Body of pancreas (tissue), 4 donors: Measurements from ENCODE around the gene ZBTB12.

Experiments used
- CTCF ChIP-seq, 7 experiments: fragments of 450-650 bp in 4 of 7; fragments of 200-600 bp in 3 of 7; sonication (generic) in 3 of 7; IDR thresholded peaks; one replicate each; pipeline ENCODE4 v1.5.1; 2016 to 2019; ENCODE audit warnings: antibody characterized with exemption in 7 of 7
- POLR2A ChIP-seq, 3 donors: fragments of 450-650 bp; IDR thresholded peaks; one replicate each; pipeline ENCODE4 v1.6.1; 2016; ENCODE audit warnings: antibody characterized with exemption in 3 of 3, mild to moderate bottlenecking in 2 of 3

- TF ChIP-seq CTCF (IDR thresholded peaks at IDR 0.05) (no peak), POLR2A (IDR thresholded peaks at IDR 0.05) (no peak)
Observed at GRCh38 chr6:31948306-31948705, 46.4 kb upstream of the ZBTB12 start.
